DOHH2 (cell line): ENCODE measurements around the gene EZR.

Source experiments
- H3F3A ChIP-seq: fragments of 200-600 bp; sonication (generic), shearing (Covaris generic); 2 replicates; pipeline ENCODE4 v1.6.0; 2016; ENCODE audit warnings: antibody characterized with exemption, mild to moderate bottlenecking; ENCODE audit not compliant: control insufficient read depth, insufficient read depth
- H3K27ac ChIP-seq: fragments of 200-600 bp; sonication (generic); 2 replicates; pipeline ENCODE4 v1.5.1; 2014; ENCODE audit warnings: low read depth, mild to moderate bottlenecking, low read length, moderate library complexity
- H3K27me3 ChIP-seq: fragments of 200-600 bp; sonication (generic); 2 replicates; pipeline ENCODE4 v1.6.1; 2014; ENCODE audit warnings: mild to moderate bottlenecking, low read length, mixed read lengths; ENCODE audit not compliant: control insufficient read depth
- H3K36me3 ChIP-seq: fragments of 200-600 bp; sonication (generic); 2 replicates; pipeline ENCODE4 v1.6.1; 2014; ENCODE audit warnings: mild to moderate bottlenecking, low read length, moderate library complexity, mixed read lengths; ENCODE audit not compliant: control insufficient read depth
- H3K4me1 ChIP-seq: fragments of 200-600 bp; sonication (generic); 2 replicates; pipeline ENCODE4 v1.6.1; 2014; ENCODE audit warnings: mild to moderate bottlenecking, low read length, mixed read lengths; ENCODE audit not compliant: control insufficient read depth
- H3K4me2 ChIP-seq: fragments of 200-600 bp; sonication (generic); 2 replicates; pipeline ENCODE4 v1.6.0; 2014; ENCODE audit warnings: mild to moderate bottlenecking, low read length, moderate library complexity
- H3K4me3 ChIP-seq: fragments of 200-600 bp; sonication (generic); 2 replicates; pipeline ENCODE4 v1.5.1; 2014; ENCODE audit warnings: mild to moderate bottlenecking, low read length, mixed read lengths
- H3K79me2 ChIP-seq: fragments of 200-600 bp; sonication (generic); 2 replicates; pipeline ENCODE4 v1.6.1; 2014; ENCODE audit warnings: mild to moderate bottlenecking, low read length, mixed read lengths; ENCODE audit not compliant: control insufficient read depth
- H3K9me2 ChIP-seq: fragments of 200-600 bp; sonication (generic); replicated peaks from 2 replicates; pipeline ENCODE4 v1.6.1; 2014; ENCODE audit warnings: mild to moderate bottlenecking, low read length, mixed read lengths; ENCODE audit not compliant: control insufficient read depth
- H3K9me3 ChIP-seq: fragments of 200-600 bp; sonication (generic); 2 replicates; pipeline ENCODE4 v1.6.1; 2014; ENCODE audit warnings: antibody characterized with exemption, low read length, mixed read lengths; ENCODE audit not compliant: control insufficient read depth, insufficient read depth
- H4K20me1 ChIP-seq: fragments of 200-600 bp; sonication (generic); 2 replicates; pipeline ENCODE4 v1.6.0; 2014; ENCODE audit warnings: low read depth, mild to moderate bottlenecking, antibody characterized with exemption, low read length, moderate library complexity; ENCODE audit not compliant: control insufficient read depth, insufficient read depth
- CTCF ChIP-seq: fragments of 200-600 bp; sonication (generic); IDR thresholded peaks from one replicate; pipeline ENCODE4 v1.5.1; 2014; ENCODE audit warnings: antibody characterized with exemption, mild to moderate bottlenecking, low read depth, low read length; ENCODE audit not compliant: poor library complexity, severe bottlenecking
- EZH2phosphoT487 ChIP-seq: fragments of 200-600 bp; sonication (generic); IDR thresholded peaks from 2 replicates; pipeline ENCODE4 v1.6.1; 2017; ENCODE audit warnings: borderline replicate concordance, mild to moderate bottlenecking, antibody characterized with exemption, low read length, moderate library complexity, mixed read lengths

The EZR gene

GRCh38 chr6:158782432-158783166 is 36.6 kb downstream of the EZR start:
- H3K4me1 ChIP-seq, result no peaks in the 10 kb centered on the region
- no peak overlapping the region for H3K4me2 ChIP-seq
- no peaks in the 10 kb centered on the region for H3K9me2 ChIP-seq
- H3K79me2 ChIP-seq, result peaks cover 97% of the 10 kb centered on the region
- peaks cover 98% of the 10 kb centered on the region for H3K36me3 ChIP-seq
- no peak overlapping the region for H3K27ac ChIP-seq
- H3K4me3 ChIP-seq, result no peak overlapping the region
- H3K9me3 ChIP-seq, result no peaks in the 10 kb centered on the region
- peaks cover 58% of the 10 kb centered on the region for H4K20me1 ChIP-seq
- TF ChIP-seq EZH2phosphoT487 (no peak), CTCF (no peak)
- H3K27me3 ChIP-seq, result no peaks in the 10 kb centered on the region
- H3F3A ChIP-seq, result peaks cover 35% of the 10 kb centered on the region

GRCh38 chr6:158781692-158782373 is 37.3 kb downstream of the EZR start:
- Histone ChIP-seq H3K79me2 (peaks cover 97% of the 10 kb centered on the region), H3K27me3 (no peaks in the 10 kb centered on the region), H3K4me2 (no peak overlapping the region), H3K9me2 (no peaks in the 10 kb centered on the region), H3F3A (peaks cover 39% of the 10 kb centered on the region), H3K36me3 (peaks cover 98% of the 10 kb centered on the region), H3K27ac (no peak overlapping the region), H3K4me3 (no peak overlapping the region), H3K9me3 (no peaks in the 10 kb centered on the region), H3K4me1 (no peaks in the 10 kb centered on the region), H4K20me1 (peaks cover 62% of the 10 kb centered on the region)
- TF ChIP-seq EZH2phosphoT487 (no peak), CTCF (no peak)

GRCh38 chr6:158780988-158781691 is 38.0 kb downstream of the EZR start:
- no peaks in the 10 kb centered on the region for H3K9me3 ChIP-seq
- H3K4me2 ChIP-seq, result no peak overlapping the region
- peaks cover 98% of the 10 kb centered on the region for H3K36me3 ChIP-seq
- H3K27me3 ChIP-seq, result no peaks in the 10 kb centered on the region
- TF ChIP-seq EZH2phosphoT487, result no peak
- no peak for TF ChIP-seq CTCF
- H3K4me3 ChIP-seq, result no peak overlapping the region
- no peaks in the 10 kb centered on the region for H3K4me1 ChIP-seq
- H3F3A ChIP-seq, result peaks cover 40% of the 10 kb centered on the region
- H3K79me2 ChIP-seq, result peaks cover 96% of the 10 kb centered on the region
- peaks cover 58% of the 10 kb centered on the region for H4K20me1 ChIP-seq
- no peak overlapping the region for H3K27ac ChIP-seq
- no peaks in the 10 kb centered on the region for H3K9me2 ChIP-seq
